ENCODE results near the gene NETO2.

The NETO2 gene

GRCh38 chr16:47043970-47044684, 99.6 kb downstream of the NETO2 start:
- no peak for TF ChIP-seq CTCF (IDR thresholded peaks at IDR 0.05; ENCODE audit: low read depth, low read length, missing control alignments)
- no peak overlapping the region for H3K4me3 ChIP-seq (replicated peaks; ENCODE audit: low read depth, low read length)
- DNase-seq (ENCODE audit: extremely low read depth, low read depth), result no peak

GRCh38 chr16:47043200-47043599, 100.5 kb downstream of the NETO2 start:
- H3K4me3 ChIP-seq (replicated peaks; ENCODE audit: low read depth, low read length), result no peak overlapping the region
- no peak for TF ChIP-seq CTCF (IDR thresholded peaks at IDR 0.05; ENCODE audit: low read depth, low read length, missing control alignments)
- no peak for DNase-seq (ENCODE audit: extremely low read depth, low read depth)

- DNase-seq (ENCODE audit: extremely low read depth, low read depth), result peak; percentile 26
- peak overlapping the region; percentile 54 for H3K4me3 ChIP-seq (replicated peaks; ENCODE audit: low read depth, low read length)
- TF ChIP-seq CTCF (IDR thresholded peaks at IDR 0.05; ENCODE audit: low read depth, low read length, missing control alignments), result peak; percentile 84
Measured at GRCh38 chr16:47037746-47038458, 105.8 kb downstream of the NETO2 start.

GRCh38 chr16:47037396-47037745, 106.4 kb downstream of the NETO2 start:
- H3K4me3 ChIP-seq (replicated peaks; ENCODE audit: low read depth, low read length), result peak overlapping the region; percentile 54
- DNase-seq (ENCODE audit: extremely low read depth, low read depth), result no peak
- no peak for TF ChIP-seq CTCF (IDR thresholded peaks at IDR 0.05; ENCODE audit: low read depth, low read length, missing control alignments)

- no peak for TF ChIP-seq CTCF (IDR thresholded peaks at IDR 0.05; ENCODE audit: low read depth, low read length, missing control alignments)
- H3K4me3 ChIP-seq (replicated peaks; ENCODE audit: low read depth, low read length), result no peak overlapping the region
- DNase-seq (ENCODE audit: extremely low read depth, low read depth), result no peak
Measured at GRCh38 chr16:47036201-47036600, 107.5 kb downstream of the NETO2 start.

GRCh38 chr16:47035436-47035835, 108.3 kb downstream of the NETO2 start:
- H3K4me3 ChIP-seq (replicated peaks; ENCODE audit: low read depth, low read length), result no peak overlapping the region
- DNase-seq (ENCODE audit: extremely low read depth, low read depth), result no peak
- TF ChIP-seq CTCF (IDR thresholded peaks at IDR 0.05; ENCODE audit: low read depth, low read length, missing control alignments), result no peak

All from HFF-Myc (cell line).